AG09309 (cell line): ENCODE data around the gene CEP112.
A peak's percentile ranks its signal among the peaks of the same experiment; 100 is the strongest.

ENCODE experiments used
- DNase-seq: peaks from one replicate; pipeline ENCODE4 v3.0.0-alpha.2; 2010; ENCODE audit warnings: low read depth
- H3K4me3 ChIP-seq: 2 replicates; pipeline ENCODE4 v1.5.1; 2011; ENCODE audit warnings: mild to moderate bottlenecking, low read depth, low read length, moderate library complexity; ENCODE audit not compliant: control insufficient read depth
- TF ChIP-seq, protein P1 (sequence below): IDR thresholded peaks from 2 replicates; pipeline ENCODE4 v1.5.1; 2011; ENCODE audit warnings: mild to moderate bottlenecking, low read depth, low read length, inconsistent platforms; ENCODE audit not compliant: insufficient read depth, control insufficient read depth; ENCODE audit errors: missing control alignments

CEP112 gene

DNA sequence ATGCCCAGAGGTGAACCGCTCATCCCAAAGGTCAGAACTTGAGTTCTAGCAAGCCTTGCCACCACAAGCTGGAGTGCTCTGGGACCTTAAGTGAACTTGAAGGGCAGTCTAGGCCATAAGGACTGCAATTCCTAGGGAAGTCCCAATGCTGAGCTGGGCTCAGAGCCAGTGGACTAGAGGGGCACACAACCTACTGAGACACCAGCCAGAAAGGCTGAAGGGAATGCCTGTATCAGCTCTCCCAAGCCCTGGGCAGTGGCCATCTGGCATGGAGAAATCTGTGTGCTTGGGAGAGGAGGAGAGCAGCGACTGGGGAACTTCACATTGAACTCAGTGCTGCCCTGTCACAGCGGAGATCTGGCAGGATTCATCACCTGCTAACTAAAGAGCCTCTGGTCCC, 201.3 kb downstream of the CEP112 start:
- no peak overlapping the region for H3K4me3 ChIP-seq
- TF ChIP-seq, protein P1, sequence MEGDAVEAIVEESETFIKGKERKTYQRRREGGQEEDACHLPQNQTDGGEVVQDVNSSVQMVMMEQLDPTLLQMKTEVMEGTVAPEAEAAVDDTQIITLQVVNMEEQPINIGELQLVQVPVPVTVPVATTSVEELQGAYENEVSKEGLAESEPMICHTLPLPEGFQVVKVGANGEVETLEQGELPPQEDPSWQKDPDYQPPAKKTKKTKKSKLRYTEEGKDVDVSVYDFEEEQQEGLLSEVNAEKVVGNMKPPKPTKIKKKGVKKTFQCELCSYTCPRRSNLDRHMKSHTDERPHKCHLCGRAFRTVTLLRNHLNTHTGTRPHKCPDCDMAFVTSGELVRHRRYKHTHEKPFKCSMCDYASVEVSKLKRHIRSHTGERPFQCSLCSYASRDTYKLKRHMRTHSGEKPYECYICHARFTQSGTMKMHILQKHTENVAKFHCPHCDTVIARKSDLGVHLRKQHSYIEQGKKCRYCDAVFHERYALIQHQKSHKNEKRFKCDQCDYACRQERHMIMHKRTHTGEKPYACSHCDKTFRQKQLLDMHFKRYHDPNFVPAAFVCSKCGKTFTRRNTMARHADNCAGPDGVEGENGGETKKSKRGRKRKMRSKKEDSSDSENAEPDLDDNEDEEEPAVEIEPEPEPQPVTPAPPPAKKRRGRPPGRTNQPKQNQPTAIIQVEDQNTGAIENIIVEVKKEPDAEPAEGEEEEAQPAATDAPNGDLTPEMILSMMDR = no peak
- DNase-seq = no peak

DNA sequence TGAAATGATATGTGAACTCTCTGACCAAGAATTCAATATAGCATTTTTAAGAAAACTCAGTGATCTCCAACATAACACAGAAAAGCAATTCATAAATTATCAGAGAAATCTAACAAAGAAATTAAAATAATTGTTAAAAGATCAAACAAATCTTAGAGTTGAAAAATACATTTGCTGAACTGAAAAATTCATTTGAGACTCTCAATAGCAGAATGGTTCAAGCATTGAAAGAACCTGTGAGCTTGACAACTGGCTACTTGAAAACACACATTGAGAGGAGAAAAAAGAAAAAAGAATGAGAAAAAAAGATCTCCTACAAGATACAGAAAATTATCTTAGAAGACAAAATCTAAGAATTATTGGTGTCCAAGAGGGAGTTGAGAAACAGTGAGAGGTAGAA, 203.5 kb downstream of the CEP112 start:
- TF ChIP-seq, protein P1 = no peak
- no peak for DNase-seq
- no peak overlapping the region for H3K4me3 ChIP-seq

DNA sequence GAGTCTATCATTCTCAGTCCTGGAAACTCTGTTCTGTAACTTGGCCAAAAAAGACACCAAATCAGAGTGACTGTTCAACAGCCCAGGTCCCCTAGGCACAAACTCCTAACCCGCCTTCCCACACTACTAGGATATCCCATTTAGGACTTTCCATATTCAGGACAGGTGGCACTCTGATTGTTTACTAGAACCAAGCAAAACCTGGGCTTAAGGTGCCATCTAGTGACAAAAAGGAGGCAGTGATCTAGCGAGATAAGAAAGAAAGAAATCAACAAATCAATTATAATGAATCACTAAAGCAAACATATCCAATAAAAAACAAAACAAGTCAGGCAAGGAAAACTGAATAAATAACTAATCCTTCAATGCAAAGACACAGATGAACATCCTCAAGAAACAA, 203.9 kb downstream of the CEP112 start:
- peak; percentile 3 for DNase-seq
- H3K4me3 ChIP-seq = no peak overlapping the region
- TF ChIP-seq, protein P1 = peak; percentile 53

GRCh38 chr17:65985571-65985970, 206.4 kb downstream of the CEP112 start:
- H3K4me3 ChIP-seq = no peak overlapping the region
- TF ChIP-seq, protein P1 = no peak
- peak; percentile 2 for DNase-seq

GRCh38 chr17:65984299-65984698, 207.6 kb downstream of the CEP112 start:
- H3K4me3 ChIP-seq = no peak overlapping the region
- TF ChIP-seq, protein P1 = no peak

GRCh38 chr17:65978871-65979270, 213.1 kb downstream of the CEP112 start:
- DNase-seq = no peak
- TF ChIP-seq, protein P1 = no peak
- H3K4me3 ChIP-seq = no peak overlapping the region

More at GRCh38 chr17:65984299-65984698, 207.6 kb downstream of the CEP112 start:
- peak; percentile 8 for DNase-seq

GRCh38 chr17:65977041-65977440, 214.9 kb downstream of the CEP112 start:
- TF ChIP-seq, protein P1 = no peak
- DNase-seq = no peak
- no peak overlapping the region for H3K4me3 ChIP-seq
